NCI-H1417 treated with DMSO at 0.1 percent for 48 hours (cell line): Measurements from ENCODE around the gene PCDHA4.

ENCODE experiments used
- DNase-seq: peaks from one replicate; lab custom pipeline; 2025; lab: John Stamatoyannopoulos, UW

PCDHA4 gene

GRCh38 chr5:140855772-140856674 is 49.2 kb downstream of the PCDHA4 start, which contains the start of gene PCDHA10:
PCDHA10 (plus strand) TSS chr5:140855897; CDS start chr5:140856049, 152 bp downstream.
- DNase-seq: no peak

GRCh38 chr5:140857177-140857986 is 50.5 kb downstream of the PCDHA4 start:
- DNase-seq: no peak

- DNase-seq: no peak
These were observed 51.0 kb downstream of the PCDHA4 start for GRCh38 chr5:140857987-140858240.

- no peak for DNase-seq
These were observed 55.8 kb downstream of the PCDHA4 start for GRCh38 chr5:140862441-140863295.
